ENCODE measurements around the gene PUS10.

DNA sequence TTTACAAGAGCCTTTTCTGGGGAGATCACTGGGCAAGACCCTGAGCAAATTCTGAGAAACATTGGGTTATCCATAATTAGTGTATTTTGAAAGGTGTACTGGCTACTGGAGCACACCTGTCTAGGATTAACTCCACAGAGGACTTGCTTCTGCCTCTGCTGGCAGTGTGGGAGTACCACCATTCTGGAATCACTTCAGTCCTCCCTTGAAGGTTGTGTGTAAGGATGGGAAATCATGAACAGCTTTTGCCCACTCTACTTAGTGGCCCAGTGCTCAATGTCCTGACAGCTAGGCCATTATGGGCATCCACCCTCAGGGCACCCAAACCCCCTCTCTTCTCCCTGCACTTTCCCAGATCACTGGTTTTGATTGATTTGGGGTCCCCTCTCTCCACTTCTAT is 39.5 kb upstream of the PUS10 start:
- TF ChIP-seq FOXP2 (optimal IDR thresholded peaks at IDR 0.05; ENCODE audit: control extremely low read depth, extremely low read length, insufficient read depth) (no peak), POLR2AphosphoS5 (IDR thresholded peaks at IDR 0.05; ENCODE audit: borderline replicate concordance, low read depth, low read length) (no peak)

All from SK-N-MC (cell line).